Central memory CD8-positive, alpha-beta T cell (primary cell): ENCODE measurements around the gene DLST.
"Not testable (repeated sequence)": the region's sequence is repeated elsewhere in the genome, so short reads cannot be mapped to it uniquely, and the experiment has no call there.

ENCODE experiments used
- ATAC-seq: fragments of 150-1000 bp; cut with Tn5 transposase; replicated peaks from 2 replicates; pipeline ENCODE4 v1.10.0; 2022; ENCODE audit warnings: mild to moderate bottlenecking, moderate FRiP score, moderate number of reproducible peaks; ENCODE audit not compliant: poor library complexity, severe bottlenecking; ENCODE audit errors: extremely low read depth
- DNase-seq, 2 donors: peaks; one replicate each; pipeline ENCODE4 v3.0.0; 2021; ENCODE audit warnings: low spot score in 2 of 2
- H3K27ac Mint-ChIP-seq: one replicate; pipeline ENCODE4 v1.8.0; 2022; ENCODE audit warnings: low read depth, mild to moderate bottlenecking, moderate library complexity, mixed read lengths
- H3K27me3 Mint-ChIP-seq: one replicate; pipeline ENCODE4 v1.8.0; 2022; ENCODE audit warnings: mixed read lengths
- H3K36me3 Mint-ChIP-seq: one replicate; pipeline ENCODE4 v1.8.0; 2022; ENCODE audit warnings: mild to moderate bottlenecking, moderate library complexity, mixed read lengths; ENCODE audit not compliant: insufficient read depth
- H3K4me1 Mint-ChIP-seq: one replicate; pipeline ENCODE4 v1.8.0; 2022; ENCODE audit warnings: mixed read lengths
- H3K4me3 Mint-ChIP-seq: one replicate; pipeline ENCODE4 v1.8.0; 2022; ENCODE audit warnings: mild to moderate bottlenecking, moderate library complexity, mixed read lengths
- H3K9me3 Mint-ChIP-seq: one replicate; pipeline ENCODE4 v1.8.0; 2022; ENCODE audit warnings: mixed read lengths

Gene DLST

GRCh38 chr14:74917646-74918081 is 35.9 kb downstream of the DLST start:
- ATAC-seq (no peak), DNase-seq (no peak)
- H3K9me3 Mint-ChIP-seq, result no peaks in the 10 kb centered on the region
- H3K27ac Mint-ChIP-seq, result no peak overlapping the region
- no peaks in the 10 kb centered on the region for H3K4me1 Mint-ChIP-seq
- no peaks in the 10 kb centered on the region for H3K36me3 Mint-ChIP-seq
- H3K27me3 Mint-ChIP-seq, result peaks cover 24% of the 10 kb centered on the region
- no peak overlapping the region for H3K4me3 Mint-ChIP-seq

- H3K4me3 Mint-ChIP-seq, result no peak overlapping the region
- DNase-seq (no peak), ATAC-seq (no peak)
- H3K4me1 Mint-ChIP-seq, result no peaks in the 10 kb centered on the region
- H3K27me3 Mint-ChIP-seq, result peaks cover 25% of the 10 kb centered on the region
- no peaks in the 10 kb centered on the region for H3K36me3 Mint-ChIP-seq
- no peaks in the 10 kb centered on the region for H3K9me3 Mint-ChIP-seq
- no peak overlapping the region for H3K27ac Mint-ChIP-seq
Measured at GRCh38 chr14:74918380-74918779, 36.7 kb downstream of the DLST start.

GRCh38 chr14:74919421-74920165 is 37.9 kb downstream of the DLST start:
- Mint-ChIP-seq H3K4me1 (no peaks in the 10 kb centered on the region), H3K27ac (no peak overlapping the region), H3K4me3 (no peak overlapping the region), H3K27me3 (peaks cover 36% of the 10 kb centered on the region), H3K36me3 (no peaks in the 10 kb centered on the region), H3K9me3 (no peaks in the 10 kb centered on the region)
- ATAC-seq, result no peak
- DNase-seq, result no peak

GRCh38 chr14:74920281-74920680 is 38.6 kb downstream of the DLST start:
- Mint-ChIP-seq H3K4me3 (no peak overlapping the region), H3K36me3 (no peaks in the 10 kb centered on the region), H3K9me3 (no peaks in the 10 kb centered on the region), H3K27ac (no peak overlapping the region), H3K4me1 (no peaks in the 10 kb centered on the region), H3K27me3 (peaks cover 43% of the 10 kb centered on the region)
- ATAC-seq, result no peak
- no peak for DNase-seq

GRCh38 chr14:74921053-74921620 is 39.4 kb downstream of the DLST start:
- Mint-ChIP-seq H3K36me3 (no peaks in the 10 kb centered on the region), H3K27ac (no peak overlapping the region), H3K9me3 (no peaks in the 10 kb centered on the region), H3K4me3 (no peak overlapping the region), H3K27me3 (peaks cover 45% of the 10 kb centered on the region), H3K4me1 (no peaks in the 10 kb centered on the region)
- DNase-seq, result no peak
- no peak for ATAC-seq

GRCh38 chr14:74921987-74922751 is 40.5 kb downstream of the DLST start:
- peak overlapping the region; percentile 61 for H3K4me3 Mint-ChIP-seq
- ATAC-seq (no peak), DNase-seq (no peak)
- H3K36me3 Mint-ChIP-seq, result no peaks in the 10 kb centered on the region
- H3K27me3 Mint-ChIP-seq, result peaks cover 48% of the 10 kb centered on the region
- no peaks in the 10 kb centered on the region for H3K4me1 Mint-ChIP-seq
- H3K27ac Mint-ChIP-seq, result no peak overlapping the region
- no peaks in the 10 kb centered on the region for H3K9me3 Mint-ChIP-seq

- DNase-seq (no peak), ATAC-seq (peak; percentile 75)
- Mint-ChIP-seq H3K4me1 (no peaks in the 10 kb centered on the region), H3K4me3 (peak within 1 kb of the TSS; percentile 61), H3K36me3 (no peaks in the 10 kb centered on the region), H3K27me3 (peaks cover 44% of the 10 kb centered on the region), H3K27ac (no peak within 1 kb of the TSS), H3K9me3 (no peaks in the 10 kb centered on the region)
Measured at GRCh38 chr14:74922752-74923401, 41.2 kb downstream of the DLST start, which contains the start of gene RPS6KL1. Gene RPS6KL1, minus strand, starts transcription at chr14:74923260. Its CDS starts 1,719 bp downstream, at chr14:74921541.

GRCh38 chr14:74924061-74924460 is 42.3 kb downstream of the DLST start:
- no peak for DNase-seq
- Mint-ChIP-seq H3K27me3 (peaks cover 44% of the 10 kb centered on the region), H3K36me3 (no peaks in the 10 kb centered on the region), H3K4me1 (no peaks in the 10 kb centered on the region), H3K27ac (no peak overlapping the region), H3K9me3 (no peaks in the 10 kb centered on the region), H3K4me3 (no peak overlapping the region)
- ATAC-seq, result no peak

- no peaks in the 10 kb centered on the region for H3K36me3 Mint-ChIP-seq
- H3K27me3 Mint-ChIP-seq, result peaks cover 55% of the 10 kb centered on the region
- DNase-seq (no peak), ATAC-seq (no peak)
- no peaks in the 10 kb centered on the region for H3K9me3 Mint-ChIP-seq
- H3K4me1 Mint-ChIP-seq, result no peaks in the 10 kb centered on the region
- no peak overlapping the region for H3K27ac Mint-ChIP-seq
- H3K4me3 Mint-ChIP-seq, result no peak overlapping the region
Measured at GRCh38 chr14:74927225-74927624, 45.5 kb downstream of the DLST start.

- DNase-seq (no peak), ATAC-seq (no peak)
- Mint-ChIP-seq H3K27ac (no peak overlapping the region), H3K4me1 (no peaks in the 10 kb centered on the region), H3K36me3 (peaks cover 2% of the 10 kb centered on the region), H3K4me3 (no peak overlapping the region), H3K9me3 (no peaks in the 10 kb centered on the region), H3K27me3 (peaks cover 60% of the 10 kb centered on the region)
Measured at GRCh38 chr14:74929242-74929641, 47.5 kb downstream of the DLST start.

- ATAC-seq, H3K9me3 Mint-ChIP-seq, H3K4me3 Mint-ChIP-seq, H3K4me1 Mint-ChIP-seq, H3K27ac Mint-ChIP-seq, DNase-seq, H3K36me3 Mint-ChIP-seq: not testable (repeated sequence)
- peaks cover 37% of the 10 kb centered on the region for H3K27me3 Mint-ChIP-seq
Measured at GRCh38 chr14:74931744-74932143, 50.0 kb downstream of the DLST start.

GRCh38 chr14:74932401-74932901 is 50.7 kb downstream of the DLST start:
- peaks cover 2% of the 10 kb centered on the region for H3K36me3 Mint-ChIP-seq
- no peak for DNase-seq
- H3K27me3 Mint-ChIP-seq, result peaks cover 33% of the 10 kb centered on the region
- H3K4me1 Mint-ChIP-seq, result peaks cover 5% of the 10 kb centered on the region
- no peaks in the 10 kb centered on the region for H3K9me3 Mint-ChIP-seq
- no peak for ATAC-seq
- no peak overlapping the region for H3K27ac Mint-ChIP-seq
- H3K4me3 Mint-ChIP-seq, result no peak overlapping the region
